ENCODE results near the gene DEDD2.

DNA sequence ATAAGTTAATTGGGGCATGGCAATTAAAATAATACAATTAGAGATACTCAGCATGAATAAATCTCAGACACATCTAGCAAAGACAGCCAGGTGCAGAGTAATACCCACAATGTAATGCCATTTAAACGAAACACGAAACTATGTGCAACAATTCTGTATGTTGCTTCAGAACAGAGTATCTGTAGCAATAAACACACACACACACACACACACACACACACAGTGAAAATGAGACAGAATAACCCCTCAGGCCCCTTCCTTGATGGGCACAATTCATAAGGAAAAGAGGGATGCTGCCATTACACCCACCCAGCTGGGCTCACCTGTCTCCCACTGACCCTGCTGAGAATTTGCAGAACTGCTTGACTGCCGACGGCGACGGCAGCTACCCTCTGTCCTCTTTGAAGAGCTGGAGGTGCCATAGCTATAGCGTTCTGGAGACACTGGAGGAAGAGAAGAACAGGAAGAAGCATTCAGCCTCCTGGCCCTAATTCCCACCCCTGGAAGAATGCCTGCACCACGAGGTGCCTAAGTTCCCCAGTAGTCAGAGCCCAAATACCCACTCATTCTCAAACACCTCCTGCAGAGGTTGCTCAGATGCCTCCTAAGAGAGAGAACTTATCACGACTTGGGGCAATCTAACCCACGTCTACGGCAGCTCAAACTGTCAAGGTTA is 2.5 kb downstream of the DEDD2 start:
- TF ChIP-seq, protein P1, sequence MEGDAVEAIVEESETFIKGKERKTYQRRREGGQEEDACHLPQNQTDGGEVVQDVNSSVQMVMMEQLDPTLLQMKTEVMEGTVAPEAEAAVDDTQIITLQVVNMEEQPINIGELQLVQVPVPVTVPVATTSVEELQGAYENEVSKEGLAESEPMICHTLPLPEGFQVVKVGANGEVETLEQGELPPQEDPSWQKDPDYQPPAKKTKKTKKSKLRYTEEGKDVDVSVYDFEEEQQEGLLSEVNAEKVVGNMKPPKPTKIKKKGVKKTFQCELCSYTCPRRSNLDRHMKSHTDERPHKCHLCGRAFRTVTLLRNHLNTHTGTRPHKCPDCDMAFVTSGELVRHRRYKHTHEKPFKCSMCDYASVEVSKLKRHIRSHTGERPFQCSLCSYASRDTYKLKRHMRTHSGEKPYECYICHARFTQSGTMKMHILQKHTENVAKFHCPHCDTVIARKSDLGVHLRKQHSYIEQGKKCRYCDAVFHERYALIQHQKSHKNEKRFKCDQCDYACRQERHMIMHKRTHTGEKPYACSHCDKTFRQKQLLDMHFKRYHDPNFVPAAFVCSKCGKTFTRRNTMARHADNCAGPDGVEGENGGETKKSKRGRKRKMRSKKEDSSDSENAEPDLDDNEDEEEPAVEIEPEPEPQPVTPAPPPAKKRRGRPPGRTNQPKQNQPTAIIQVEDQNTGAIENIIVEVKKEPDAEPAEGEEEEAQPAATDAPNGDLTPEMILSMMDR (IDR thresholded peaks at IDR 0.05): no peak
- TF ChIP-seq POLR2A (IDR thresholded peaks at IDR 0.05): no peak

Measured in thyroid gland (tissue), 4 donors.